ENCODE data around the gene ZNF160. TPM values are rescaled to one million over a fixed set of nuclear protein-coding genes. Genes with fewer than 3 reads are reported as not detected.

The ZNF160 gene
- polyA plus RNA-seq, 1 of the 3 experiments (the other 2 are of a cell fraction), result 10.1 TPM

DNA sequence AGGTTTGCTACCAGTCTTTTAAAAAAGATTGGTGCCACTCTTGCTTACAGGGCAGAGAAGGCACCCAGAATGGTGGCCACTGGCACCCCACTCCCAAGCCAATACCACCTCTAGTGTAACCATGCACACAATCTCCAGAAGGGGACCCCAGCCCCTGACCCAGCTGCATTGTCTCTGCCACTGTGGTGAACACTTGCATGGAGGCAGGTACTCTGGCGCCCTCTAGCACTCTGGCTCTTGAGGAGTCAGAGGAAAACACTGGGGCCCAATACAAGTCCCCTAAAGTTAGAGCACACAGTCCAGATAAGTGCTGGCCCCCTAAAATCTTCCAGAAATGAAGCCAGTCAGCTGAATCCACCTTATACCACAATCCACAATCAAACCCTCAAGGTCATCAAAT is 83.5 kb downstream of the ZNF160 start:
- H3K9me3 ChIP-seq, result no peaks in the 10 kb centered on the region
- no peaks in the 10 kb centered on the region for H3K9me2 ChIP-seq
- H3K36me3 ChIP-seq (replicated peaks in 1 of 2; ENCODE audit: control insufficient read depth in 1 of 2, insufficient read depth in 2 of 2, low read length in 1 of 2), result no peaks in the 10 kb centered on the region
- no peak overlapping the region for H2AFZ ChIP-seq (ENCODE audit: low read depth)
- POLR2A ChIA-PET, result no interaction called here
- no peaks in the 10 kb centered on the region for H3K27me3 ChIP-seq (ENCODE audit: insufficient read depth)
- 0% methylated on average over 1 of the region's 1 CpG for WGBS (ENCODE audit: low lambda C conversion rate)
- no peak overlapping the region for H3K9ac ChIP-seq
- no peaks in the 10 kb centered on the region for H4K20me1 ChIP-seq (ENCODE audit: insufficient read depth)
- no peak overlapping the region for H3K4me2 ChIP-seq
- DNase-seq, result no peak
- H3K4me1 ChIP-seq (ENCODE audit: control insufficient read depth in 1 of 2, insufficient read depth in 2 of 2, low read depth in 1 of 2, low read length in 1 of 2), result no peaks in the 10 kb centered on the region
- H3F3A ChIP-seq (replicated peaks; ENCODE audit: insufficient read depth), result no peaks in the 10 kb centered on the region
- H3K4me3 ChIP-seq (ENCODE audit: low read depth in 2 of 2, low read length in 1 of 2), result no peak overlapping the region
- CTCF ChIA-PET, result interaction anchor here (0.7 to 1.1 kb wide), 2 partner anchors 98 to 197 kb away, joined by 3 read pairs; no protein-coding TSS in a partner anchor
- TF ChIP-seq CHD2 (IDR thresholded peaks at IDR 0.05; ENCODE audit: low read length, partially characterized antibody), result no peak
- TF ChIP-seq, protein P1, sequence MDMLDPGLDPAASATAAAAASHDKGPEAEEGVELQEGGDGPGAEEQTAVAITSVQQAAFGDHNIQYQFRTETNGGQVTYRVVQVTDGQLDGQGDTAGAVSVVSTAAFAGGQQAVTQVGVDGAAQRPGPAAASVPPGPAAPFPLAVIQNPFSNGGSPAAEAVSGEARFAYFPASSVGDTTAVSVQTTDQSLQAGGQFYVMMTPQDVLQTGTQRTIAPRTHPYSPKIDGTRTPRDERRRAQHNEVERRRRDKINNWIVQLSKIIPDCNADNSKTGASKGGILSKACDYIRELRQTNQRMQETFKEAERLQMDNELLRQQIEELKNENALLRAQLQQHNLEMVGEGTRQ (IDR thresholded peaks at IDR 0.05; ENCODE audit: borderline replicate concordance, low read depth, low read length), result no peak
- no peak for TF ChIP-seq NFIC (IDR thresholded peaks at IDR 0.05; ENCODE audit: borderline replicate concordance)
- TF ChIP-seq JUND (IDR thresholded peaks at IDR 0.05), result no peak
- TF ChIP-seq, protein P2, sequence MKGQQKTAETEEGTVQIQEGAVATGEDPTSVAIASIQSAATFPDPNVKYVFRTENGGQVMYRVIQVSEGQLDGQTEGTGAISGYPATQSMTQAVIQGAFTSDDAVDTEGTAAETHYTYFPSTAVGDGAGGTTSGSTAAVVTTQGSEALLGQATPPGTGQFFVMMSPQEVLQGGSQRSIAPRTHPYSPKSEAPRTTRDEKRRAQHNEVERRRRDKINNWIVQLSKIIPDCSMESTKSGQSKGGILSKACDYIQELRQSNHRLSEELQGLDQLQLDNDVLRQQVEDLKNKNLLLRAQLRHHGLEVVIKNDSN (IDR thresholded peaks at IDR 0.05; ENCODE audit: borderline replicate concordance, low read depth), result no peak
- TF ChIP-seq POLR2AphosphoS5 (IDR thresholded peaks at IDR 0.05; ENCODE audit: low read depth, low read length), result no peak
- no peak for TF ChIP-seq TEAD4 (IDR thresholded peaks at IDR 0.05; ENCODE audit: borderline replicate concordance, insufficient read depth)
- H3K79me2 ChIP-seq (ENCODE audit: insufficient read depth), result no peaks in the 10 kb centered on the region
- no peak overlapping the region for H3K27ac ChIP-seq (ENCODE audit: low read depth in 2 of 2, low read length in 1 of 2)

Other genes starting within 250 kb of the ZNF160 start
- gene ZNF468, start 245.8 kb downstream of the ZNF160 start, polyA plus RNA-seq (2012; rRNA removed), result 7.8 and 11.2 TPM in 2 replicates
- gene ZNF320, start 205.8 kb downstream of the ZNF160 start, polyA plus RNA-seq (2012; rRNA removed), result 6.9 and 14.2 TPM in 2 replicates
- 0.46 and 0.83 TPM in 2 replicates for gene ZNF888, start 180.0 kb downstream of the ZNF160 start, polyA plus RNA-seq (2012; rRNA removed)
- 1.8 and 2.5 TPM in 2 replicates for gene ZNF816, start 140.5 kb downstream of the ZNF160 start, polyA plus RNA-seq (2012; rRNA removed)
- gene ERVV-1, start 89.5 kb downstream of the ZNF160 start, polyA plus RNA-seq (2012; rRNA removed), result not detected in 2 replicates
- not detected in 2 replicates for gene ERVV-2, start 58.7 kb downstream of the ZNF160 start, polyA plus RNA-seq (2012; rRNA removed)
- gene ZNF415, start 29.5 kb upstream of the ZNF160 start, polyA plus RNA-seq (2012; rRNA removed), result 1.6 and 1.9 TPM in 2 replicates
- gene ZNF347, start 55.6 kb upstream of the ZNF160 start, polyA plus RNA-seq (2012; rRNA removed), result 2.2 and 2.6 TPM in 2 replicates
- gene ZNF665, start 89.9 kb upstream of the ZNF160 start, polyA plus RNA-seq (2012; rRNA removed), result 3.2 and 6.0 TPM in 2 replicates
- 6.8 and 10.7 TPM in 2 replicates for gene ZNF677, start 151.5 kb upstream of the ZNF160 start, polyA plus RNA-seq (2012; rRNA removed)
- not detected in 2 replicates for gene VN1R2, start 154.9 kb upstream of the ZNF160 start, polyA plus RNA-seq (2012; rRNA removed)
- gene VN1R4, start 164.3 kb upstream of the ZNF160 start, polyA plus RNA-seq (2012; rRNA removed), result not detected in 2 replicates
- gene ZNF845, start 230.3 kb upstream of the ZNF160 start, polyA plus RNA-seq (2012; rRNA removed), result 0.77 and 0.94 TPM in 2 replicates

All from SK-N-SH (cell line).